OCI-M1 (cell line): ENCODE results near the gene DNAJC28.
"Not testable (repeated sequence)": the region's sequence is repeated elsewhere in the genome, so short reads cannot be mapped to it uniquely, and the experiment has no call there.

ENCODE experiments used
- DNase-seq: peaks from one replicate; lab custom pipeline; 2025; lab: John Stamatoyannopoulos, UW

The DNAJC28 gene

DNA sequence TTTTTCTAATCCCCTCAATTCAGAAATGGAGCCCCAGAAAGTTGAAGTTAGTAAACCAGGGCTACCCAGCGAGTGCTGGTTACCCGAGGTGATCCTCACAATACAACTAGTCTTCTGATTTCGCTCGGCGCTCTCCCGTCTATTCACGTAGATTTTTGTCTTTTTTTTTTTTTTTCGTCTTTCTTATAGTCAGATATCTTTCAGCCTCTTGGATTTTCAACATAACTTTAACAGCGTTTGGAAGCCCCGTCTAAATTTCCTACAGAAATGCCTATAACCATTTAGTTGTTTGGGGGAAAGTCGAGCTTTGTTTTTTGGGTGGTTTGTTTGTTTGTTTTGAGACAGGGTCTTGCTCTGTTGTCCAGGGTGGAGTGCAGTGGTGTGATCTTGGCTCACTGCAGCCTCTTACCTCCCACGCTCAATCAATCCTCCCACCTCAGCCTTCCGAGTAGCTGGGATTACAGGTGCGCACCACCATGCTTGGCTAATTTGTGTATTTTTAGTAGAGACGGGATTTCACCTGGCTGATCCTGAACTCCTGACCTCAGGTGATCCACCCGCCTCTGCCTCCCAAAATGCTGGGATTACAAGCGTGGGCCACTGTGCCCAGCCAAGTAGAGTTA lies 10.9 kb downstream of the DNAJC28 start:
- no peak for DNase-seq

GRCh38 chr21:33479679-33480480 lies 11.6 kb downstream of the DNAJC28 start, which contains the start of gene TMEM50B:
TMEM50B (minus strand) TSS chr21:33479974; CDS start chr21:33468885, 11,089 bp downstream.
- DNase-seq: peak; percentile 99

GRCh38 chr21:33478935-33479678 lies 12.4 kb downstream of the DNAJC28 start:
- DNase-seq: peak; percentile 71

DNA sequence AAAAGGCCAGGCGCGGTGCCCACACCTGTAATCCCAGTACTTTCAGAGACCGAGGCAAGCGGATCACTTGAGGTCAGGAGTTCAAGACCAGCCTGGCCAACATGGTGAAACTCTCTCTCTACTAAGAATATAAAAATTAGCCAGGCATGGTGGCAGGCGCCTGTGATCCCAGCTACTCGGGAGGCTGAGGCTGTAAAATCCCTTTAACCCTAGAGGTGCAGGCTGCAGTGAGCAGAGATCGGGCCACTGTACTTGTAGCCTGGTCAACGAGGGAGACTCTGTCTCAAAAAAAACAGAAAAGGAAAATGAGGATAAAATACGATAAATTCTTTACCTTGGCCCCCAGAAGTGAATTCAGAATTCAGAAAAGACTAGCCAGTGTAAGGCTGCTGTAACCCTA lies 13.3 kb downstream of the DNAJC28 start:
- DNase-seq: no peak

- no peak for DNase-seq
Observed at GRCh38 chr21:33477066-33477465, 14.4 kb downstream of the DNAJC28 start.

DNA sequence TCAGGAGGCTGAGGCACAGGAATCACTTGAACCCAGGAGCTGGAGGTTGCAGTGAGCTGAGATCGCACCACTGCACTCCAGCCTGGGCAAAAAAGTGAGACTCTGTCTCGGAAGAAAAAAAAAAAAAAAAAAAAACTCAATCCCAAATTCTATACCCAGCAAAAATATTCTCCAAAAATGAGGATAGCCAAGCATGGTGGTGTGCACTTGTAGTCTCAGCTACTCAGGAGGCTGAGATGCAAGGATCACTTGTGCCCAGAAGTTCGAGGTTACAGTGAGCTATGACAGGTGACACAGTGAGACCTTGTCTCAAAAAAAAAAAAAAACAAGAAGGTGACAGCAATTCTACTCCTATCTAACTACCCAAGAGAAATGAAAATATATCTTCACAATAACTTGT lies 18.2 kb downstream of the DNAJC28 start:
- no peak for DNase-seq

GRCh38 chr21:33470701-33471100 lies 20.8 kb downstream of the DNAJC28 start:
- no peak for DNase-seq

DNA sequence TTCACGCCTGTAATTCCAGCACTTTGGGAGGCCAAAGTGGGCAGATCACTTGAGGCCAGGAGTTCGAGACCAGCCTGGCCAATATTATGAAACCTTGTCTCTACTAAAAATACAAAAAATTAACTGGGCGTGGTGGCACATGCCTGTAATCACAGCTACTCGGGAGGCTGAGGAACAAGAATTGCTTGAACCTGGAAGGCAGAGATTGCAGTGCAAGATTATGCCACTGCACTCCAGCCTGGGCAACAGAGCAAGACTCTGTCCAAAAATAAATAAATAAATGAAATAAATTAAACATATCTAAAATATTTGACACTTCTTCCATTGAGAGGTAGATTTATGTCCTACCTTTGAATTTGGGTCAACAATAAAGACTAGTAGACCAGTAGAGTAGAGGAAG lies 22.3 kb downstream of the DNAJC28 start:
- DNase-seq: not testable (repeated sequence)

- no peak for DNase-seq
Observed at GRCh38 chr21:33461538-33462250, 29.8 kb downstream of the DNAJC28 start.

DNA sequence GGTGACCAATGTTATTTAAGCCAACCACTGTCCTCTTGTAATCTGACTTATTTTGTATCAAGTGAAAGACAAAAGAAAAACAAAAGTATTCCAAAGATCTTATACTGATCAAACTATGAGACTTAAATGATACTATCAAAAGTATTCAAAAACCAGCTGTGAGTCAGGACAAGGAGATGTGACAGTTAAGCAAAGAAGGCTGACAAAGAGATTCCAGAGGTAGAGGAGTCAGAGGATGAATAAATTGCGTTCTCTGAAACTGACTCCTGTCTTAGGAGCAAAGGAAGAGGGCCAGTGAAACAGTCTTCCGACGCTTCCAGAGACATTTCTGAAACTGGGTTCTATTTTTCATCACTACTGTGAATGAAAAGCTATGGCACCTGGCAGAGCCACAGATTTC lies 32.7 kb downstream of the DNAJC28 start:
- no peak for DNase-seq

GRCh38 chr21:33455686-33456446 lies 35.6 kb downstream of the DNAJC28 start:
- DNase-seq: no peak

GRCh38 chr21:33452362-33452761 lies 39.2 kb downstream of the DNAJC28 start:
- DNase-seq: no peak

DNA sequence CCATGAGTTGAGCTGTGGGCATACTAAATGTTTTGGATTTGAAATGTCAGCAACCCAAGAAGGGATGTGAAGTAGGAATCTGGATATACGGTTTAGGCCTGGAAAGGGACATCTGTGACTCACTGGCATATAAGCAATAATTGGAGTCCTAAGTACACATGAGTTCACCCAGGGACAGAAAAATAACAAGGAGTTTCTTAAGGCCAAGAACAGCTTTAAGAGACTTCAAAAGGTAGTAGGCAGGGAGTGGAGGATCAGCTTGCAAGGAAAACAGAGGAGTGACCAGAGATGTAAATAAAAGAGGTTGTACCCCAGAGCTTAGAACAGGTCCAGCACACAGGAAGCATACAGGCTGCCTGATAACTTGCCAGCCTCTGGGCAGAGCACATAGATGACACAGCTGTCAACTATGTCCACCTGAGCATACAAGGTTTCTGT lies 39.9 kb downstream of the DNAJC28 start:
- no peak for DNase-seq

DNA sequence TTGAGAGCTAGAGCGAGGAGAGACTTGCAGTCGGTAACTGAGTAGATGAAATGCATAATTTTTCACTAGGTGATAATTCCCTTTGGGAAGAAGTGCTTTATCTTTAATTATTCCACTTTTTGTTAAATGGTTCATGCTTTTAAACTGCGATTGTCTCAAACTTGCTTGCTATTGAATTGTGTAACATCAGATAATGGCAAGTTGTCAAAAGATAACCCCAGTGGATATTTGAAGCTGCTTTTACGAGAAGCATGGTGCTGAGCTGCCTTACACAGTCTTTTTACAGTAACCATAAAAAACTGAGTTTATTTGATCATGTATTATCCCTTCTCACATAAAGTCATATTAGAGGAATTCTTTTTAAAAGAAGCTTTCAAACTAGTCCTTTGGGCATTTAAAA lies 41.9 kb downstream of the DNAJC28 start:
- DNase-seq: no peak

GRCh38 chr21:33446620-33447019 lies 44.9 kb downstream of the DNAJC28 start:
- not testable (repeated sequence) for DNase-seq

GRCh38 chr21:33444499-33444898 lies 47.0 kb downstream of the DNAJC28 start:
- DNase-seq: no peak

- no peak for DNase-seq
Observed at GRCh38 chr21:33443194-33443593, 48.3 kb downstream of the DNAJC28 start.

DNA sequence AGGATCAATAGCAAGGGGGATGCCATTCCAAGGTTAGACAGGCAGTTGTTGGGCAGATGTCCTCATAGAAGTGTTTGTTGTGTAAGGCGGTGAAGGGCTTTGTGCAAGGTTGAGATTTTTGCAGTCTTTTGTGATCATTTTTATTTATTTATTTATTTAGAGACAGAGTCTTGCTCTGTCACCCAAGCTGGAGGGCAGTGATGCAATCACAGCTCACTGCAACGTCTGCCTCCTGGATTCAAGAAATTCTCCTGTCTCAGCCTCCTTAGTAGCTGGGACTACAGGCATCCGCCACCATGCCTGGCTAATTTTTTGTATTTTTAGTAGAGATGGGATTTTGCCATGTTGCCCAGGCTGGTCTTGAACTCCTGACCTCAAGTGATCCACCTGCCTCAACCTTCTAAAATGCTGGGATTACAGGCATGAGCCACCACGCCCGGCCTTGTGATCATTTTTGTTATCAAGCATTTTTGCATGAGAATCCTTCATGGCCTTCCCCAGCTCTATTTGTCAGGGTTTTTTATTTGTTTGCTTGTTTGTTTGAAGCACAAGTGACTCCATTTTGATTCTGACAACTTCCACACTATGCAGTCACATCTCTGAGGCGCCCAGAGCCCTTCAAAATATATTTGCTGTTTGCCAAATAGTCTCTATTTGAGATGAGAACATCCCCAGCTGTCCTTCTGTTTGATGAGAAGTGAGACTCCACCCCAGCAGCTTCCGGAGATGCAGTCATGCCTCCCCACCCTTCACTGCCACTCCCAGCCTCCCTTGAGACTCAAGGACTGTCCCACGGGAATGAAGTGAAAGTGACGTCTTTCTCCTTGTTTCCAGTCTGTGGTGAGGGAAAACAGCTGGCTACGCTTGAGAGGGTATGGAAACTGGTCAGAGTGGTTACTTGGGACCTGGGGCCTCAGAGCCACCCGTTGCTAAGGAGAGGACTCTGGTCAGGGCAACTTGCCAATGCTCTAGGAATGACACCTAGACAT lies 49.7 kb downstream of the DNAJC28 start:
- no peak for DNase-seq
